Measurements from ENCODE around the gene ROR2.

Gene ROR2

DNA sequence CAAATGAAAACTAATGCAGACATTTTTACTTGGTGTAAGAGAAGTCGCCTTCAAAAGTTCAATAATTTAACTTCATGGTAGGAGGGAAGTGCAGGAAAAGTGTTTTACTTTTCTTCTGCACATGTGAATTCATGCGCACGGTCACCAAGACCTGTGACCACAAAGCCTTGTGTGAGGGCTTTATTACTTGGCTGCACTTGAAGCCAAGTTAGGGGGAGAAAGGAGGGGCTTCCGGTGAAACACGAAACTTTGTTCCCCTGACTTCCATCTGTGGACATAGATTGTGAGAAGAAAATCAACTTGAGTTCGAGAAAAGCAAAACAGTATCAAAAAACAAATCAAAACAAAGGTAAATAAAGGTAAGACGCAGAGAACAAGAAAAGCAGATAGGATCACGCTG, 239.9 kb downstream of the ROR2 start:
- no peak for DNase-seq

DNA sequence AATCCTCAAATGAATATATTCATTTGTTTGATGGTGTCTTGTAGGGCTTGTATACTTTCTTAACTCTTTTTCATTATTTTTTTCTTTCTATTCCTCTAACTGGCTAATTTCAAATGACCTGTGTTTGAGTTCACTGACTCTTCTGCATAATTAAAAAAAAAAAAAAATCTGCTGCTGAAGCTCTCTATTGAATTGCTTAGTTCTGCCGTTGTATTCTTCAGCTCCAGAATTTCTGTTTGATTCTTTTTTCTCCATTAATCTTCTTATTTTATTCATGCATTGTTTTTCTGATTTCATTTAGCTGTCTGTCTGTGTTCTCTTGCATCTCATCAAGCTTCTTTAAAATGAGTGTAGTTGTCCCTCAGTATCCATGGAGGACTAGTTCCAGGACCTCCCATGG, 244.6 kb downstream of the ROR2 start:
- DNase-seq = no peak

- no peak for DNase-seq
Measured at GRCh38 chr9:91700475-91700874, 249.6 kb downstream of the ROR2 start.

DNA sequence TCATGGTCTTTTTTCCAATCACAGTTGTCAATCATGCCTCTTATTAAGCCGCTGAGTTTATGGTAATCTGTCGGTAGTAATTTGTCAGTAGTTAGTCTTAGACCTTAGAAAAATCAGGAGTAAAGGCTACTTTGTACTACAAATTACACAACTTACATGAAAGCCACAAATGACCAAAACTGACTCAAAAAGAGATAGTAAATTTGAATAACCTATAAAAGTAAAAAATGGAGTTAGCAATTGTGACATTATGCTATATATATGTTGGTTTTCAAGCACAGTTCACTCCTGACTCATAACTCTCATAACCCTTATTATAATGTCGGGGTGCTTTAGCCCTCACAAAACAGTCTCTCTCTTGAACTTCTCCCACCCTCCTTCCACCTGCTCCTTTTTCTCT, 251.8 kb downstream of the ROR2 start:
- DNase-seq = no peak

GRCh38 chr9:91697201-91697600, 252.8 kb downstream of the ROR2 start:
- DNase-seq = no peak

GRCh38 chr9:91694081-91694870, 255.8 kb downstream of the ROR2 start:
- DNase-seq = no peak

DNA sequence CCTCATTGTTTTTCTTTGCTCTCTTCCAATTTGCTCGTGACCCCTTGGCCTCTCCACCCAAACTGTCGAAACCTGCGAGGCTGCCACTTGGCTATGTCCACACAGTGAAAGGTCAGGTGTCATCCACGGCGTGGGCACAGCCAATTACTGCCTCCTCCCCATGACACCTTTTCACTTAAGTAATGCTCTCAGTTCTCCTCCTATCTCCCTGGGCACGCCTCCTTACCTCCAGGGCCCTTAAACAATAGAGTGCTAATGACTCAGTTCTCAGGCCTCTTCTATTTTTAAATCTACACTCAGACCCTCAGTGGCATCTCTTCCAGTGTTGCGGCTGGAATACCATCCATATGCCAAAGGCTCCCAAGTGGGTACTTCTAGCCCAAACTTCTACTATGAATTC, 256.8 kb downstream of the ROR2 start:
- no peak for DNase-seq

DNA sequence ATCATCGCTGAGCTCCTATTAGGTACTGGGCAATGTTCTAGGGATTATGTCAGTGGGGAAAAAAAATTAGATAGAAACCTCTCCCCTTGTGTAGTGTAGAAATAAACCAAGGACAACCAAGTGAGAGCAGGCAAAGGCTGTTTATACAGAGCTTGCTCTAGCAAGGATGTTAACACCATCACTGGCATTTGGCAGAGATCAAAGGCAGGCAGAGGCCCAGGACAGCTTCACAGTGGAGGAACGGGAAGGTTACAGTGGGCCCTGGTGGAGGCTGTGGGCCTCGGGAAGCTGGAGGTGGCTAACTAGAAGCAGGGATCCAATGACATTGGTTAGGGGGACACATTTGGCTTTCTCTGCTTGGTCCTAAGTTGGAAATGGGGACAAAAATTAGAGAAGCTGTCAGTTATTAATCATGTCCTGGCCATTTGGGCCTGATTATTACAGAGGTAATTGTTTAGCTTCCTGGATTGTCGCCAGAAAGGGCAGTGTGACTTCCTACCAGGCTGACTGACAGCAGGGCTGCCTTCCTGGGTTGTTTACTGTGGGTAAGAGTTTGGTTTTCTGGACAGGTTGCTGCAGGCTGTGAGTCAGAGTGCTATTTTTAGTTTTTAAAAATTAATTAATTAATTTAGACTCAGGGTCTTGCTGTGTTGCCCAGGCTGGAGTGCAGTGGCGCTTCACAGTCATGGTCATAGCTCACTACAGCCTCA, 259.3 kb downstream of the ROR2 start:
- DNase-seq = no peak

DNA sequence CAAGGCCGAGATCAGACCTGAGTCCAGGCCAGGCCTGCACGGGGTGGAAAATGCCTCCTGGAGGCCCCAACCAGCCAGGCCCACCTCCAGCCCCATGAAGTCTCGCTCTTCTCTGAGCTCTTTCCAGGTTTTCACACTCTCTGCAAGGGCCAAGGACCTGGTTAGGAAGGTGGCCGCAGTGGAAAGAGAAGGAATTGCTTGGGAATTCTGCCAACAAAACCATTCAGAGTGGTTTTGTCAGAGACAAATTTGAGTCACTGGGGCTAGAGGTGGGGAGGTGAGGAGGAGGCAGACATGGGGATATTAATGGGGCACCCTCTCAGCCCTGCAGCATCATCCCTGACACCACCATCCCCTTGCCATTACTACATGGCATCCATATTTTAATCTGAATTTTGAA, 261.0 kb downstream of the ROR2 start:
- DNase-seq = no peak

DNA sequence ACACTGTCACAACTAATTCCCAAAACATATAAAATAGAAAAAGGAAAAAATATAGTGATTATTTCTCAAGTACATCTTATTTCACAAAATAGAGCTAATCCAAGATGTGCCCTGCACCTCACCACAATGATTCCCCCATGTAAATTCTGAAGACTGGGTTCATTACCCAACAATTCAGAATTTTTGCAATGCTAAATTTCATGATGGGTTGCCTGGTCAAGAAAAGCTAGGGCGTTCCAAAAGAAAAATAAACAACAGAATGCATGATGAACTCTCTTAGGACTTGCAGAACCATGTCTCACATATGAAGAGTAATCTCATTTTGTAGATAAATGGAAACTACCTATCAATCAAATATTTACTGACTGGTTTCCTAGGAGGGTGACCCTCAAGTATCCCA, 266.8 kb downstream of the ROR2 start:
- DNase-seq = no peak

GRCh38 chr9:91682806-91683205, 267.2 kb downstream of the ROR2 start:
- DNase-seq = no peak

- no peak for DNase-seq
Measured at GRCh38 chr9:91681461-91682305, 268.3 kb downstream of the ROR2 start.

GRCh38 chr9:91680998-91681397, 269.0 kb downstream of the ROR2 start:
- DNase-seq = no peak

DNA sequence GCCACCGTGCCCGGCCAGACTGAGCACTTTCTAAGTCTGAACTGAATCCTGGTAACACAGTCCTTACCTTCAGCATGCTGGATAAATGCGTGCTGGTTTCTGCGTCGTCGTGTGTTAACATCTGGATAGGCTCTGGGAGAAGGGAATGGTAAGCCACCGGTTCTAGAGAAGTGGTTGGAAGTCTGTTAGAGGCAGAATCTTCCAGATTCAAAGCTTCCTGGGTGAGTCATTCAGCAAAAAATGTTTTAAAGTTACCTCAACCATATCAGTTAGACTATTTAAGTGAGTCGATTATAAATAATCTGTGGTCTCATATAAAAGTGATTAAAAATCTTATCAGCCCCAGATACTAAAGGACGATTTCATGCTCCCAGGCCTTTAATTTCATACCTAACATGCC, 269.9 kb downstream of the ROR2 start:
- DNase-seq = no peak

GRCh38 chr9:91678807-91679580, 271.0 kb downstream of the ROR2 start:
- DNase-seq = no peak

DNA sequence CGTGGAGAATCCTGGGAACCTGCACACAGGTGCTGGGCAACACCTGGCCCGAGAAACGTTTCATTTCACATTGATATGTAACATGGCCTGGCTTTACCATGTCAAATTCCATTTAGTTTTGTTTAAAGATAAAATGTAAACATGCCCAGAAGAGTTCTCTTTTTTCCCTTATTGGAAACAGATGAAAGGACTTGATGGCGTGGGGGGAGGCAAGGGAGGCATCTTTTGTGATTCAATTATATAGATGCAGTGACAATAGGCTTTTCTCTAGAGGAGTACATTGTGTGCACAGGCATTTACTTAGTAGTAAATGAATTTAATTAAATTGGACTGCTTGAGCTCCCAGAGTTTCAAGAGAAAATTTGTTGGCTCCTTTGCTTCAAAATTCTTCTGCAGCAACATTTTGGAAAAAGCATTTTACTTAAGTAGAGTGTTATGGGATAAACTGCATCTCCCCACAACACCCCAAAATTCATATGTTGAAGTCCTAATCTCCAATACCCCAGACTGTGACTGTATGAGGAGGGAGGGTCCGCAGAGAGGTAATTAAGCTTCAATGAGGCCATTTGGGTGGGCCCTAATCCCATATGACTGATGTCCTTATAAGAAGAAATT, 272.1 kb downstream of the ROR2 start:
- DNase-seq = no peak

- no peak for DNase-seq
Measured at GRCh38 chr9:91677331-91677730, 272.7 kb downstream of the ROR2 start.

DNA sequence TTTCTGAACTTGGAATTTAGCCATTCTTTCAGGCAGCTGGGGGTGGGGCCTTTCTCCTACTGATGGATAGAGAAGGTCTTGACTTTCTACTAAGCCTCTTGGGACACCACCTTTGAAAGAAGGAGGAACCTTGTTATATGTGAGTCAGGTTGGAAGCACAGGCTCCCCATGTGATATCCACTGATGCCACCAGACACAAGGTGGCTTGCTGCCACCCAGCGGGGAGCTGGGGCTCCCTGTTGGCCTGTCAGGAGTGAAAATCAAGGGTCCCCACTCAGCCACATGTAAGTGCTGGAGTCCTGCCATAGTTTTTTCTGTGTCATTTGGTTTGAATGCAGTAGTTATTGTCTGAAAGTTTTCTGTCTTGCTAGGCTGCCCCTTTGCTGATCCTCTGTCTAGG, 274.0 kb downstream of the ROR2 start:
- peak; percentile 54 for DNase-seq

- DNase-seq = no peak
Measured at GRCh38 chr9:91664663-91665062, 285.4 kb downstream of the ROR2 start.

GRCh38 chr9:91663858-91664257, 286.2 kb downstream of the ROR2 start:
- DNase-seq = no peak

DNA sequence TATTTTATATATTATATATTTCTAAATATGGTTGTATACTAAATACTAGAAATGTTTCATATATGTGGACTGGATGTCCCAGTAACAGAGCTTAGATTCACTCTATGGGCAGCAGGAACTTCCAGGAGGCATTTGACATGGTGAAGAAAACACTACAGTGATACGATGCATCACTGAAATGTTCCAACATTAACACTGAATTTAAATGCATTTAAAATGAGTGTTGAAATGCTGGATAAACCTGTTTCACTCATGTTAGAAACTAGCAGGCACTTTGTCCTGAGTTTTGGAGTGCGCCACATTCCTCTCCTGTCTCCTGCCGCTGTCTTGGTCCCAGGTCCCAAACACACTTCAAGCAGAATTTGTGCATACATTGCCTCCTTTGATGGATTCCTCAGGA, 288.6 kb downstream of the ROR2 start:
- no peak for DNase-seq

DNA sequence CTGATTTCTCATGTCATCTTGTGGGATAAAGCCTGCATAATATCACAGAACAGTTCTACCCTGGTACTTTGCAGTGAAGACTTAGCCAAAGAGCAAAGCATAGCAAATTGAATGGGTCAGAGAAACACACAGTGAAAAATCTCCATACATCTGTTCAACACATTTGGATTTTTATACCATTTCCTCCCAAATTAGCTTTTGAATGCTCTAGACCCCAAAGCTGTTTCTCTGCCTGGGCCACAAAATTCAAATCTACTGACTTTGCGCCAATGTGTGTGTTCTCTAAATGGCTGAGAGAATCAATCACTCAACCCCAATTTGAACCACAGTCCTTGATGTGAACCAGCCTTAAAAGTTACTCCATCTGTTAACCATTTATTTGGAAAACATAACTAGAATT, 289.5 kb downstream of the ROR2 start:
- DNase-seq = no peak
